Thyroid gland (tissue), 4 donors: Measurements from ENCODE around the gene KRTAP4-4.

Experiments
- CTCF ChIP-seq, 6 experiments: fragments of 200-600 bp in 3 of 6; fragments of 450-650 bp in 3 of 6; sonication (generic) in 3 of 6; IDR thresholded peaks; one replicate each; pipeline ENCODE4 v1.5.1; 2016 to 2019; ENCODE audit warnings: antibody characterized with exemption in 6 of 6, mild to moderate bottlenecking in 2 of 6, inconsistent platforms in 1 of 6, moderate library complexity in 1 of 6
- POLR2A ChIP-seq, 2 donors: fragments of 450-650 bp; IDR thresholded peaks; one replicate each; pipeline ENCODE4 v1.6.1; 2017; ENCODE audit warnings: antibody characterized with exemption in 2 of 2, mild to moderate bottlenecking in 2 of 2, moderate library complexity in 1 of 2

GRCh38 chr17:41116297-41116696 lies 44.3 kb downstream of the KRTAP4-4 start:
- TF ChIP-seq CTCF (IDR thresholded peaks at IDR 0.05) (no peak), POLR2A (IDR thresholded peaks at IDR 0.05) (no peak)
